ENCODE results near the gene KCNRG.
"Not testable (repeated sequence)": the region's sequence is repeated elsewhere in the genome, so short reads cannot be mapped to it uniquely, and the experiment has no call there.

Gene KCNRG

GRCh38 chr13:49980266-49980665 is 35.0 kb upstream of the KCNRG start:
- H3K27me3 ChIP-seq (ENCODE audit: low read length): no peaks in the 10 kb centered on the region
- no peak overlapping the region for H3K4me2 ChIP-seq (ENCODE audit: low read depth, low read length, poor library complexity, severe bottlenecking)
- TF ChIP-seq EZH2phosphoT487 (conservative IDR thresholded peaks at IDR 0.05; ENCODE audit: low read length): no peak
- no peaks in the 10 kb centered on the region for H3K9me2 ChIP-seq (replicated peaks; ENCODE audit: insufficient read depth, low read length)
- H3K9me3 ChIP-seq (ENCODE audit: insufficient read depth, low read length): no peaks in the 10 kb centered on the region
- no peaks in the 10 kb centered on the region for H4K20me1 ChIP-seq (ENCODE audit: low read depth, low read length)
- no peak overlapping the region for H3K27ac ChIP-seq (ENCODE audit: low read depth, low read length)
- no peaks in the 10 kb centered on the region for H3F3A ChIP-seq (ENCODE audit: insufficient read depth)
- no peaks in the 10 kb centered on the region for H3K36me3 ChIP-seq (ENCODE audit: low read length)
- H2AFZ ChIP-seq (ENCODE audit: low read depth, low read length, severe bottlenecking): no peak overlapping the region
- H3K79me2 ChIP-seq (ENCODE audit: insufficient read depth, low read length): no peaks in the 10 kb centered on the region
- no peak overlapping the region for H3K4me3 ChIP-seq (ENCODE audit: insufficient read depth, low read length, poor library complexity, severe bottlenecking)
- H3K9ac ChIP-seq (ENCODE audit: low read length): no peak overlapping the region

- no peak for TF ChIP-seq EZH2phosphoT487 (conservative IDR thresholded peaks at IDR 0.05; ENCODE audit: low read length)
- H3K79me2 ChIP-seq (ENCODE audit: insufficient read depth, low read length): no peaks in the 10 kb centered on the region
- H2AFZ ChIP-seq (ENCODE audit: low read depth, low read length, severe bottlenecking): no peak overlapping the region
- peak overlapping the region; percentile 4 for H3K4me2 ChIP-seq (ENCODE audit: low read depth, low read length, poor library complexity, severe bottlenecking)
- H3K27ac ChIP-seq (ENCODE audit: low read depth, low read length): peak overlapping the region; percentile 5; the same call in 1 of the 2 replicates
- no peaks in the 10 kb centered on the region for H4K20me1 ChIP-seq (ENCODE audit: low read depth, low read length)
- no peaks in the 10 kb centered on the region for H3K9me3 ChIP-seq (ENCODE audit: insufficient read depth, low read length)
- no peaks in the 10 kb centered on the region for H3K9me2 ChIP-seq (replicated peaks; ENCODE audit: insufficient read depth, low read length)
- H3K36me3 ChIP-seq (ENCODE audit: low read length): no peaks in the 10 kb centered on the region
- no peaks in the 10 kb centered on the region for H3F3A ChIP-seq (ENCODE audit: insufficient read depth)
- H3K27me3 ChIP-seq (ENCODE audit: low read length): no peaks in the 10 kb centered on the region
- no peak overlapping the region for H3K9ac ChIP-seq (ENCODE audit: low read length)
- no peak overlapping the region for H3K4me3 ChIP-seq (ENCODE audit: insufficient read depth, low read length, poor library complexity, severe bottlenecking)
Measured at GRCh38 chr13:49985129-49985528, 30.1 kb upstream of the KCNRG start.

DNA sequence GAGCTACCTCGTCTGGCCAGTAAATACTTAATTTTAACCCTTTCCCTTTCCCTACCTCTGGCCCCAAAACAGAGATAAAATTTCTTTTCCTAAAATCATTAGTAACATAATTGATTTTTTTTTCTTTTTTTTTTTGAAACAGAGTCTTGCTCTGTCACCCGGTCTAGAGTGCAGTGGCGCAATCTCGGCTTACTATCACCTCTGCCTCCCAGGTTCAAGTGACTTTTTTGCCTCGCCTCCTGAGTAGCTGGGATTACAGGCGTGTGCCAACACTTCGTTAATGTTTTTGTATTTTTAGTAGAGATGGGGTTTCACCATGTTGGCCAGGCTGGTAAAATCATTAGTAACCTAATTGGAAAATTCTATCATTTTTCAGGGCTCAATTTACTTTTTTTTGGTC is 28.8 kb upstream of the KCNRG start:
- no peaks in the 10 kb centered on the region for H3K27me3 ChIP-seq (ENCODE audit: low read length)
- H3K27ac ChIP-seq (ENCODE audit: low read depth, low read length): no peak overlapping the region
- H3K4me2 ChIP-seq (ENCODE audit: low read depth, low read length, poor library complexity, severe bottlenecking): no peak overlapping the region
- no peaks in the 10 kb centered on the region for H3F3A ChIP-seq (ENCODE audit: insufficient read depth)
- H2AFZ ChIP-seq (ENCODE audit: low read depth, low read length, severe bottlenecking): no peak overlapping the region
- TF ChIP-seq CTCF (IDR thresholded peaks at IDR 0.05; ENCODE audit: insufficient read depth, low read length, poor library complexity, severe bottlenecking): no peak
- H3K9ac ChIP-seq (ENCODE audit: low read length): no peak overlapping the region
- no peak overlapping the region for H3K4me3 ChIP-seq (ENCODE audit: insufficient read depth, low read length, poor library complexity, severe bottlenecking)
- no peaks in the 10 kb centered on the region for H3K79me2 ChIP-seq (ENCODE audit: insufficient read depth, low read length)
- H3K9me2 ChIP-seq (replicated peaks; ENCODE audit: insufficient read depth, low read length): no peaks in the 10 kb centered on the region
- no peaks in the 10 kb centered on the region for H3K9me3 ChIP-seq (ENCODE audit: insufficient read depth, low read length)
- H4K20me1 ChIP-seq (ENCODE audit: low read depth, low read length): no peaks in the 10 kb centered on the region
- no peaks in the 10 kb centered on the region for H3K36me3 ChIP-seq (ENCODE audit: low read length)

GRCh38 chr13:49990612-49991011 is 24.6 kb upstream of the KCNRG start:
- not testable (repeated sequence) for H3K9ac ChIP-seq (ENCODE audit: low read length); H3K4me2 ChIP-seq (ENCODE audit: low read depth, low read length, poor library complexity, severe bottlenecking); H2AFZ ChIP-seq (ENCODE audit: low read depth, low read length, severe bottlenecking); H3K36me3 ChIP-seq (ENCODE audit: low read length); H3K27me3 ChIP-seq (ENCODE audit: low read length); H3K9me3 ChIP-seq (ENCODE audit: insufficient read depth, low read length); H4K20me1 ChIP-seq (ENCODE audit: low read depth, low read length); H3K9me2 ChIP-seq (replicated peaks; ENCODE audit: insufficient read depth, low read length); H3K27ac ChIP-seq (ENCODE audit: low read depth, low read length); H3K4me3 ChIP-seq (ENCODE audit: insufficient read depth, low read length, poor library complexity, severe bottlenecking); H3K79me2 ChIP-seq (ENCODE audit: insufficient read depth, low read length)
- peaks cover 17% of the 10 kb centered on the region; the same call in 1 of the 2 replicates for H3F3A ChIP-seq (ENCODE audit: insufficient read depth)

- no peak for TF ChIP-seq CTCF (IDR thresholded peaks at IDR 0.05; ENCODE audit: insufficient read depth, low read length, poor library complexity, severe bottlenecking)
- no peak for TF ChIP-seq EZH2phosphoT487 (conservative IDR thresholded peaks at IDR 0.05; ENCODE audit: low read length)
- Histone ChIP-seq H3K9ac (ENCODE audit: low read length) (no peak overlapping the region), H3K36me3 (ENCODE audit: low read length) (no peaks in the 10 kb centered on the region), H3K27ac (ENCODE audit: low read depth, low read length) (no peak overlapping the region), H3F3A (ENCODE audit: insufficient read depth) (peaks cover 25% of the 10 kb centered on the region), H3K4me2 (ENCODE audit: low read depth, low read length, poor library complexity, severe bottlenecking) (no peak overlapping the region), H3K4me3 (ENCODE audit: insufficient read depth, low read length, poor library complexity, severe bottlenecking) (no peak overlapping the region), H3K27me3 (ENCODE audit: low read length) (no peaks in the 10 kb centered on the region), H3K79me2 (ENCODE audit: insufficient read depth, low read length) (peaks cover 8% of the 10 kb centered on the region; the same call in 1 of the 2 replicates), H3K9me2 (replicated peaks; ENCODE audit: insufficient read depth, low read length) (no peaks in the 10 kb centered on the region), H3K9me3 (ENCODE audit: insufficient read depth, low read length) (no peaks in the 10 kb centered on the region), H4K20me1 (ENCODE audit: low read depth, low read length) (no peaks in the 10 kb centered on the region), H2AFZ (ENCODE audit: low read depth, low read length, severe bottlenecking) (no peak overlapping the region)
Measured at GRCh38 chr13:49993111-49993510, 22.1 kb upstream of the KCNRG start.
